ENCODE measurements around the gene DDIAS.

Gene DDIAS

GRCh38 chr11:82867495-82868082 lies 33.9 kb upstream of the DDIAS start:
- Histone ChIP-seq H3K27me3 (ENCODE audit: low read depth) (no peaks in the 10 kb centered on the region), H3K4me3 (no peak overlapping the region), H3K36me3 (replicated peaks) (no peaks in the 10 kb centered on the region), H3K4me1 (peaks cover 14% of the 10 kb centered on the region), H3K9me3 (no peaks in the 10 kb centered on the region)
- peak; percentile 87 to 93 for DNase-seq (ENCODE audit: low spot score in 2 of 2)
- in situ Hi-C loops (cut with MboI; ENCODE audit: low sequenced_read_pairs), result loop anchor here (5.0 to 25.0 kb wide), 2 partner anchors 145 to 945 kb away; no protein-coding TSS in a partner anchor

DNA sequence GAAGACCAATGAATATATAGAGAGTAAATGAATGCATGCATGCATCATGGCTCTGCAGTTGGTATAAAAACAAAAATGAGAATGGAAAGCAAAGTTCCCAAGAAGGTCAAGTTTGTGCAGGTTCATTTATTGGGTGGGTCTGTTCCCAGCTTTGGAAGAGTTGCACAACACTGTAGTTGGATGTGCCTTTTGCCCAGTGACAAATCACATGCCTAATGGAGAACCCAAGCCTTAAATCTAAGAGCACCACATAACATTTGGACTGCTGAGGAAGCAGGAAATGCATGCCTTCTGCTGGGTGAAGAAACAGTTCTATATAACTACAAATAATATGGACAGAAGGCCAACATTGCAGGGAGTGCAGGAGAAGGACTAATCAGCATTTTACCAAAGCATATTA lies 31.9 kb upstream of the DDIAS start:
- Histone ChIP-seq H3K27me3 (ENCODE audit: low read depth) (no peaks in the 10 kb centered on the region), H3K4me1 (peaks cover 26% of the 10 kb centered on the region), H3K36me3 (replicated peaks) (no peaks in the 10 kb centered on the region), H3K9me3 (no peaks in the 10 kb centered on the region), H3K4me3 (no peak overlapping the region)
- DNase-seq (ENCODE audit: low spot score in 2 of 2), result no peak
- in situ Hi-C loops (cut with MboI; ENCODE audit: low sequenced_read_pairs), result loop anchor here (5.0 to 25.0 kb wide), 2 partner anchors 147 to 943 kb away; no protein-coding TSS in a partner anchor

DNA sequence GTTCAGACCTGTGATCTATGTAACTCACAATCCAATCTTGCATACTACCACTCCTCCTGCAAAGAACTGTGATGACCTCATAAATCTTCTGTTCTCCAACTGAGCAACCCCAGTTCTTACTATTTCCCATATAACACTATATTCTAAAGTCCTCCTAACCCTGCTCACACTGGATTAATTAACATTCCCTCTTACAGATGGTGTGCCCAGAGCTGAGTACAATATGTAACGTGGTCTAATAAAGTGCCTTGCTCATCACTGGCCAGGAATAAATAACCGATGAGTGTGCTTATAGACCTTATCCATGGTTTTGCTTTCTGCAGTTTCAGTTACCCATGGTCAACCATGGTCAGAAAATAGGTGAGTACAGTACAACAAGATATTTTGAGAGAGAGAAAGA lies 29.9 kb upstream of the DDIAS start:
- Histone ChIP-seq H3K4me3 (no peak overlapping the region), H3K36me3 (replicated peaks) (no peaks in the 10 kb centered on the region), H3K27me3 (ENCODE audit: low read depth) (no peaks in the 10 kb centered on the region), H3K9me3 (no peaks in the 10 kb centered on the region), H3K4me1 (peaks cover 34% of the 10 kb centered on the region)
- no peak for DNase-seq (ENCODE audit: low spot score in 2 of 2)
- in situ Hi-C loops (cut with MboI; ENCODE audit: low sequenced_read_pairs), result loop anchor here (25.0 kb wide), 1 partner anchor 941 kb away; no protein-coding TSS in a partner anchor

GRCh38 chr11:82872377-82873150 lies 29.0 kb upstream of the DDIAS start:
- peak; percentile 33 to 94 for DNase-seq (ENCODE audit: low spot score in 2 of 2)
- in situ Hi-C loops (cut with MboI; ENCODE audit: low sequenced_read_pairs), result loop anchor here (25.0 kb wide), 1 partner anchor 940 kb away; no protein-coding TSS in a partner anchor
- Histone ChIP-seq H3K9me3 (peaks cover 3% of the 10 kb centered on the region; the same call in 1 of the 2 replicates), H3K4me1 (peaks cover 34% of the 10 kb centered on the region), H3K27me3 (ENCODE audit: low read depth) (no peaks in the 10 kb centered on the region), H3K36me3 (replicated peaks) (no peaks in the 10 kb centered on the region), H3K4me3 (no peak overlapping the region)

- DNase-seq (ENCODE audit: low spot score in 2 of 2), result no peak
- in situ Hi-C loops (cut with MboI; ENCODE audit: low sequenced_read_pairs), result loop anchor here (25.0 kb wide), 1 partner anchor 938 kb away; no protein-coding TSS in a partner anchor
- H3K27me3 ChIP-seq (ENCODE audit: low read depth), result no peaks in the 10 kb centered on the region
- H3K4me3 ChIP-seq, result no peak overlapping the region
- H3K9me3 ChIP-seq, result peaks cover 5% of the 10 kb centered on the region; the same call in 1 of the 2 replicates
- H3K36me3 ChIP-seq (replicated peaks), result no peaks in the 10 kb centered on the region
- H3K4me1 ChIP-seq, result peaks cover 34% of the 10 kb centered on the region
Observed at GRCh38 chr11:82873919-82874333, 27.6 kb upstream of the DDIAS start.

DNA sequence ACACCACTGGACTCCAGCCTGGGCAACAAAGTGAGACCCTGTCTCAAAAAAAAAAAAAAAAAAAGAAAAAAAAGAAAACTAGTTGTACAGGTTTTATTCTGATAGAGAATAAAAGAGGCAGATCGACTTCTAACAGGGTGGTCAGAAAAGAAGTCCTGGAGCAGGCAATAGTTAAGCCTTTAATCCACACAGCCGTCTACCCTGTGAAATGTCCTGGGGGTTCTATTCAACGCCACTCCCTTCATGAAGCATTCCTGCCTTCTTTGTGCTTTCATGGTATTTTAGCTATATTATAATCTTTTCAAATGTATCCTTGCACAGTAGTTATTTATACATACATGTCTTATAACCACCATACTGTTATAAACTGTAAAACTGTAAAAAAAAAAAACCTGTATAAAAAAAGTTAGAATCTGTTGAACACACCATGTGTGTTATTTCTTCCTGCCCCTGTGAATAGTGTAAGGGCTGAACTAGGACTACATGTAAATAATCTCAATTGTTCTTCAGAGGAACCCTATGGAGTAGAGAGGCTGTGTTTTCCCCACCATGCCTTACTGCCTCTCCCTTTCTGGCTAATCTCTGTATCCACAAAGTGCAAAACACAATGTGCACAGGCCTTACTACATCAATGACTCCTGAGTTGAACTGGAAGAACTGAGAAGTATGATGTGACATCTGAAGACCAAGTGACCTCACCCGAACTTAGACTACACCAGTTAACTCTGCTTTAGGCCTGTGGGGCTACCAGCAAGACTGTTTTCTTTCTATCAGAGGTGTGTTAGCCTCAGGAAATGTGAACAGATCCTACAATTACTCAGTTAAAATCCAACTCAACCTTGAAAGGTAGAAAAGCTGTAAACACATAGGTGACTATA lies 26.7 kb upstream of the DDIAS start:
- in situ Hi-C loops (cut with MboI; ENCODE audit: low sequenced_read_pairs), result loop anchor here (25.0 kb wide), 1 partner anchor 937 kb away; no protein-coding TSS in a partner anchor
- DNase-seq (ENCODE audit: low spot score in 2 of 2), result peak; percentile 47 to 75

GRCh38 chr11:82883853-82884252 lies 17.7 kb upstream of the DDIAS start:
- Histone ChIP-seq H3K4me3 (no peak overlapping the region), H3K36me3 (replicated peaks) (no peaks in the 10 kb centered on the region), H3K9me3 (0 out of 2 replicates have a peak, but pooled peaks cover 2% of the 10 kb centered on the region), H3K4me1 (peaks cover 5% of the 10 kb centered on the region; the same call in 1 of the 2 replicates), H3K27me3 (ENCODE audit: low read depth) (no peaks in the 10 kb centered on the region)
- in situ Hi-C loops (cut with MboI; ENCODE audit: low sequenced_read_pairs), result no loop called here
- DNase-seq (ENCODE audit: low spot score in 2 of 2), result no peak

More for the DNA sequence above, 26.7 kb upstream of the DDIAS start:
- no peaks in the 10 kb centered on the region for H3K27me3 ChIP-seq (ENCODE audit: low read depth)
- peaks cover 34% of the 10 kb centered on the region for H3K4me1 ChIP-seq
- H3K9me3 ChIP-seq, result peaks cover 5% of the 10 kb centered on the region; the same call in 1 of the 2 replicates
- no peak overlapping the region for H3K4me3 ChIP-seq
- H3K36me3 ChIP-seq (replicated peaks), result no peaks in the 10 kb centered on the region

DNA sequence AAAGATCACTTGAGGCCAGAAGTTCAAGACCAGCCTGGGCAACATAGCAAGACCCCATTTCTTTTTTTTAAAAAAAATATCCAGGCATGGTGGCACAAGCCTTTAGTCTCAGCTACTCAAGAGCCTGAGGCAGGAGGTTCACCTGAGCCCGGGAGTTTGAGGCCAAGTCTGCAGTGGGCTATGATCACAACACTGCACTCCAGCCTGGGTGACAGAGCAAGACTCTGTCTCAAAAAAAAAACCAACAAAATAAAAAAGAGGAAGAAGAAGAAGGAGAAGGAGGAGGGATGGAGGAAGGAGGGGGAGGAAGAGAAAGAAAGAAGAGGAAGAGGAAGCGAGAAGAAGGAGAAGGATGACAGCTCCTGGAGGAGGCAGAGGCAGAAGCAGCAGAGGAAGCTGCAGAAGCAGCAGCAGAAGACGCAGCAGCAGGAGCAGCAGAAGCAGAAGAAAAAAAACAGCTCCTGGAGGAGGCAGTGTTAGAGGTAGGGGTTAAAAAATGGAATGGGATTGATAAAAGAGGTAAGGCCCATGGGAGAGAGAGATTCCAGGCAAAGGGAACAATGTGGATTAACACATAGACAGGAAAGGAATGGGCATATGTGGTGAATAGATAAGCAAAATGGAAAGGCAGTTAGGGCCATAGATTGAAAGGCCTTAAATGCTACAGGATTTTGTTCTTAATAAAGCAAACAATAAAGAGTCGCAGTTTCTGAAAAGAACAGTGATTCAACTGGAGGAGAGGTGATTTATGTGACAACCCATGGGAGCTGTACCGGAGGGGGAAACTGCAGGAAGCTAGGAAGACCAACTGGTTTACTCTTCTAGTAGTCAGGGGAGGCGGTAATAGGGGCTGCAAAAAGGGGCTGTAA lies 12.2 kb upstream of the DDIAS start:
- Histone ChIP-seq H3K9me3 (no peaks in the 10 kb centered on the region), H3K4me3 (no peak overlapping the region), H3K4me1 (peaks cover 29% of the 10 kb centered on the region), H3K27me3 (ENCODE audit: low read depth) (no peaks in the 10 kb centered on the region), H3K36me3 (replicated peaks) (no peaks in the 10 kb centered on the region)
- DNase-seq (ENCODE audit: low spot score in 2 of 2), result peak; percentile 74 to 98
- in situ Hi-C loops (cut with MboI; ENCODE audit: low sequenced_read_pairs), result no loop called here

GRCh38 chr11:82890002-82890341 lies 11.6 kb upstream of the DDIAS start:
- Histone ChIP-seq H3K27me3 (ENCODE audit: low read depth) (no peaks in the 10 kb centered on the region), H3K4me1 (peaks cover 29% of the 10 kb centered on the region), H3K9me3 (no peaks in the 10 kb centered on the region), H3K4me3 (no peak overlapping the region), H3K36me3 (replicated peaks) (no peaks in the 10 kb centered on the region)
- no peak for DNase-seq (ENCODE audit: low spot score in 2 of 2)
- in situ Hi-C loops (cut with MboI; ENCODE audit: low sequenced_read_pairs), result no loop called here

DNA sequence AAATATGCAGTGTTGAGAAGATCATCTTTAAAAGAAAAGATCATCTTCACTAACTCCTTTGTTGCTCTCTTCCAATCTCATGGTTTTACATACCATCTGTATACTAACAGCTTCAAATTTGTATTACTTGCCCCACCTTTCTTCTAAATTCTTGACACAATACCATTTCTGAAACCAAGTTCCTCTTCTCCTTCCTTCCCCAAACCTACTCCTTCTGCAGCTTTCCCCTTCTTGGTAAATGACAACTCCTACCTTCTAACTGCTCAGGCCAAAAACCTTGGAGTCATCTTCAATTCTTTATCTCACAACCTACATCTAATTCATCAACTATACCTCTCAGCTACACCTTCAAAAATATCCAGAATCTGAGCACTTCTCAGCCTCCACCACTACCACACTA lies 10.6 kb upstream of the DDIAS start:
- DNase-seq (ENCODE audit: low spot score in 2 of 2), result no peak
- peaks cover 29% of the 10 kb centered on the region for H3K4me1 ChIP-seq
- no peaks in the 10 kb centered on the region for H3K9me3 ChIP-seq
- in situ Hi-C loops (cut with MboI; ENCODE audit: low sequenced_read_pairs), result no loop called here
- no peaks in the 10 kb centered on the region for H3K36me3 ChIP-seq (replicated peaks)
- H3K4me3 ChIP-seq, result no peak overlapping the region
- H3K27me3 ChIP-seq (ENCODE audit: low read depth), result no peaks in the 10 kb centered on the region

- Histone ChIP-seq H3K36me3 (replicated peaks) (no peaks in the 10 kb centered on the region), H3K27me3 (ENCODE audit: low read depth) (no peaks in the 10 kb centered on the region), H3K4me3 (no peak overlapping the region), H3K9me3 (no peaks in the 10 kb centered on the region), H3K4me1 (peaks cover 34% of the 10 kb centered on the region)
- no peak for DNase-seq (ENCODE audit: low spot score in 2 of 2)
- in situ Hi-C loops (cut with MboI; ENCODE audit: low sequenced_read_pairs), result no loop called here
Observed at GRCh38 chr11:82892611-82893169, 8.8 kb upstream of the DDIAS start.

DNA sequence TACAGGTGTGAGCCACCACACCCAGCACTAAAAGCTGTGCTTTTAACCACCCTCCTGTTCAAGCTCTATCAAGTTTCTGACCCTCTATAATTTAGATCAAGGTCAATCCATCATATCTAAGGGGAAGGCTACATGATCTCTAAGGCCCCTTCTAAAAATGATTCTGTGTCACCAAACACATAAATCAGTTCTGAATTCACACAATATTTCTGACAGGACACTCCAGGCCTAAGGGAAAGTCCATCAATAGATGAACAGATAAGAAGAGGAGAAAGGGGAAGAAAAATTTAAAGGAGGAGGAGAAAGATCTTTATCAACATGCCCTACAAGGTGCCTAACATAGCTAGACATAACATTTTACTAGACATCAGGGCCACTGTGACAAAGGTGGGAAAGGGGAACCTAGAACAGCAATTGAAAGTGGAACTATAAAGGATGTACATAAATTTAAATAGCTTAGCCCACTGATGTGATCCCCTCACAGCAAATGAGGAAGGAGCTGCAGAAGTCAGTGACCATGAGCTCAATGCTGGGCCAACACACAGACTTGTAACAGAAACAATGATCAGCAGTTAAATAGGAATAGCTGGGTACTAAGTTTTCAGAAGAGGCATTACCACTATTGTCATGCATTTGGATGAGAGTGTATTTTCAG lies 6.0 kb upstream of the DDIAS start:
- in situ Hi-C loops (cut with MboI; ENCODE audit: low sequenced_read_pairs), result no loop called here
- DNase-seq (ENCODE audit: low spot score in 2 of 2), result no peak
- Histone ChIP-seq H3K27me3 (ENCODE audit: low read depth) (no peaks in the 10 kb centered on the region), H3K4me1 (peaks cover 29% of the 10 kb centered on the region), H3K4me3 (no peak overlapping the region), H3K36me3 (replicated peaks) (no peaks in the 10 kb centered on the region), H3K9me3 (no peaks in the 10 kb centered on the region)

Measured in HAP-1 (cell line).